VCaP (cell line): ENCODE measurements around the gene UBE2C.

Experiments used
- H3K27ac ChIP-seq: fragments of 450-650 bp; 2 replicates; pipeline ENCODE4 v1.5.1; 2017
- TF ChIP-seq, protein P1 (sequence below): fragments of 450-650 bp; conservative IDR thresholded peaks from 2 replicates; pipeline ENCODE4 v1.5.1; 2017; ENCODE audit warnings: mild to moderate bottlenecking, moderate library complexity

Gene UBE2C

DNA sequence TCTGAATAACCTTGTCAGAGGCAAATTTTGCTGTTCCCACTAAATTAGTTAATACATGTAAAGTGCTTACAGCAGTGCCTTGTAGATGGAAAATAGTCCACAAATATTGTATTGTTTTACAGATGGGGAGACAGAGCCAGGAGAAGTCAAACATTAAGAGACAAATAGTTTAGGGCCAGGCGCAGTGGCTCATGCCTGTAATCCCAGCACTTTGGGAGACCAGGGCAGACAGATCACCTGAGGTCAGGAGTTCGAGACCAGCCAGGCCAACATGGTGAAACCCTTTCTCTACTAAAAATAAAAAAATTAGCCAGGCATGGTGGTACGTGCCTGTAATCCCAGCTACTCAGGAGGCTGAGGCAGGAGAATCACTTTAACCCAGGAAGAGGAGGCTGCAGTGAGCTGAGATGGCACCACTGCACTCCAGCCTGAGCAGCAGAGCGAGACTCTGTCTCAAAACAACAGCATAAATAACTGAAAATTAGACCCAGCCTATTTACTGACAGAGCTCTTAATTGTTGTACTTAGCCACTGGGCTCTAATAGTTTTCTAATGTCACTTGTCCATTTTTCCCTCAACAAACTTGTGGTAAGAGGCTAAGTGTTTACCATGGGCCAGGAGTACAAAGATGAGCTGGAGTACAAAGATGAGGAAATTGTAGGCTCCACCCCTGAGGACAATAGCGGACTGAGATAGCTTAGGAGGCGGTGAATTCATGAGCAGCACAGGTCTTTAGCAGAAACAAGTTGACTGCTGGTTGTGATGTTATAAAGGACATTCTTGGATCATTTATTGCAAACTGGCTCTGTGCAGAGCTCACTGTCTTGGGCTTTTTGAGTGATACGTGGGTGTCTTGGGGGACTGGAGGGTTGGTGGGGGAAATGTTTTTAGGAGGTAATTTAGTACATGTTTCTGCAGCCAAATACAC lies 51.4 kb downstream of the UBE2C start:
- TF ChIP-seq, protein P1, sequence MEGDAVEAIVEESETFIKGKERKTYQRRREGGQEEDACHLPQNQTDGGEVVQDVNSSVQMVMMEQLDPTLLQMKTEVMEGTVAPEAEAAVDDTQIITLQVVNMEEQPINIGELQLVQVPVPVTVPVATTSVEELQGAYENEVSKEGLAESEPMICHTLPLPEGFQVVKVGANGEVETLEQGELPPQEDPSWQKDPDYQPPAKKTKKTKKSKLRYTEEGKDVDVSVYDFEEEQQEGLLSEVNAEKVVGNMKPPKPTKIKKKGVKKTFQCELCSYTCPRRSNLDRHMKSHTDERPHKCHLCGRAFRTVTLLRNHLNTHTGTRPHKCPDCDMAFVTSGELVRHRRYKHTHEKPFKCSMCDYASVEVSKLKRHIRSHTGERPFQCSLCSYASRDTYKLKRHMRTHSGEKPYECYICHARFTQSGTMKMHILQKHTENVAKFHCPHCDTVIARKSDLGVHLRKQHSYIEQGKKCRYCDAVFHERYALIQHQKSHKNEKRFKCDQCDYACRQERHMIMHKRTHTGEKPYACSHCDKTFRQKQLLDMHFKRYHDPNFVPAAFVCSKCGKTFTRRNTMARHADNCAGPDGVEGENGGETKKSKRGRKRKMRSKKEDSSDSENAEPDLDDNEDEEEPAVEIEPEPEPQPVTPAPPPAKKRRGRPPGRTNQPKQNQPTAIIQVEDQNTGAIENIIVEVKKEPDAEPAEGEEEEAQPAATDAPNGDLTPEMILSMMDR, result no peak
- H3K27ac ChIP-seq, result no peak overlapping the region

DNA sequence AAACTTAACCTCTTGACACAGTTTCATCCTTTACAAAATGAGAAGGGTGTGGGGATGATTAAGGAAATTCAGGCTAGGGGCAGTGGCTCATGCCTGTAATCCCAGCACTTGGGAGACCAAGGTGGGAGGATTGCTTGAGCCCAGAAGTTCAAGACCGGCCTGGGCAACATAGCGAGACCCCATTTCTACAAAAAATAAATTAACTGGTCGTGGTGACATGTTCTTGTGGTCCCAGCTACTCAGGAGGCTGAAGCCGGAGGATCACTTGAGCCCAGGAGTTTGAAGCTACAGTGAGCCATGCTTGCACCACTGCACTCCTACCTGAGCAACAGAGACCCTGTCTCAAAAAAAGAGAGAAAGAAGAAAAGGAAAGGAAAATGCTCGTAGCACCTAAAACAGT lies 54.0 kb downstream of the UBE2C start:
- TF ChIP-seq, protein P1, result no peak
- no peak overlapping the region for H3K27ac ChIP-seq
